Tibial nerve (tissue), 4 donors: Measurements from ENCODE around the gene CHRNA9.

ENCODE experiments used
- CTCF ChIP-seq, 5 experiments: fragments of 200-600 bp in 3 of 5; fragments of 450-650 bp in 2 of 5; sonication (generic) in 3 of 5; IDR thresholded peaks; one replicate each; pipeline ENCODE4 v1.5.1; 2016 to 2019; ENCODE audit warnings: antibody characterized with exemption in 5 of 5, mild to moderate bottlenecking in 3 of 5, moderate library complexity in 2 of 5
- EP300 ChIP-seq, 2 donors: sonication (generic); formaldehyde crosslinking; IDR thresholded peaks; one replicate each; pipeline ENCODE4 v1.6.1; 2017; ENCODE audit warnings: antibody characterized with exemption in 2 of 2, mild to moderate bottlenecking in 1 of 2
- POLR2A ChIP-seq, 2 donors: fragments of 450-650 bp; IDR thresholded peaks; one replicate each; pipeline ENCODE4 v1.6.1; 2017; ENCODE audit warnings: antibody characterized with exemption in 2 of 2, mild to moderate bottlenecking in 2 of 2, moderate library complexity in 2 of 2

DNA sequence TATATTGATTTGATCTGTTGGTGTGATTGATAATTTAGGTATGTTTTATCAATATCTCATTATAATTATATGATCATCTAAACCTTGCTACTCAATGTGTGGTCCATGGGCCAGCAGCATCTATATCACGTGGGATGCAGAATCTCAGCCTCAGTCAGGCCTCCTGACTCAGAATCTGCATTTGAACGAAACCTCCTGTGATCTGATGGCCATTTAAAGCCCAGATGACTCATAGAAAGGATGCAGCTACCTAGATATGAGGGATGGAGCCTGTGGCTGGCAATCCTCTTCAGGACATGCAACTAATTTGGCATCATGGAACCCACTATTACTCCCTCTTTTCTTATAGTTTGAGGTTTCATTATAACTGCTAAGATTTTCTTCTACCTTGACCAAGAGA, 11.3 kb upstream of the CHRNA9 start:
- TF ChIP-seq POLR2A (IDR thresholded peaks at IDR 0.05) (no peak), CTCF (IDR thresholded peaks at IDR 0.05) (no peak), EP300 (IDR thresholded peaks at IDR 0.05) (no peak)
